GOT3 (cell line): ENCODE measurements around the gene MINK1.

Experiments used
- DNase-seq: peaks from one replicate; lab custom pipeline; 2025; ENCODE audit warnings: mixed read lengths; lab: John Stamatoyannopoulos, UW

MINK1 gene

DNA sequence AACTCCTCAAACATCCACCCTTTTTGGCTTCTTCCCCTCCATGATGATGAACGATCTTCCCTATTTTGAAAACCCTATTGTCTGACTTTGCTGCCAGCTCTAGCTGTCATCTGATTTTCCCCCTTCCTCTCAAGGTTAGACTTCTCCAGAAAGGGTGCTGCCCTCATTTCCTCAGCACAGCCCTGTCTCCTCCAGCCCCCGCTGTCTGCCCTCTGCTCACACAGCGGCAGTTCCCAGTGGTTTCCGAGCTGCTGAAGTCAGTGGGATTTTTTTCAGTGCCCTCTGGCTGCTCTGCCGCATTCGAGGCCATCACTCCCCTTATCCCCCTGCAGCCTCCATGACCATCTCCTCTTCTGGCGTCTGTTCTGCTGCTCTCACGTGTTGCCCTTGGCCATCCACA, 39.6 kb downstream of the MINK1 start:
- DNase-seq: no peak

DNA sequence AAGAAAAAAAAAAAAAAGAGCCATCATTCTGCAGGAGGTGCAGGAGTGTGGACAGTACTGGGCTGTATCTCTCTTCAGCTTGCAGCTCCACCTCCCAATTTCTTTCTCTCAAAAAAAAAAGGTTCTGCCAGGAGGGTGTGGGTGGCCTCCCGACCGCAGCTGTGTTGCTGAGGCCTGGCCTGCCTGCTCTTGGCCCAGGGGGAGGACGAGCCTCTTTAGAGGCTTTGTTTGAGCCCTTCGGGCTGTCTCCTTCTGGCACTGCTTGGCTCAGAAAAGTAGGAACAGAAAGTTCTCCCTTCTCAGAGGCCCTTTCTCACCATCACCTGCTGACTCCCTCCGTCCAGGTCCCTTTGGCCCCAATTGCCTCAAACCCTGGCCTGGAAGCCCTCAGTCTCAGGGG, 43.9 kb downstream of the MINK1 start:
- DNase-seq: no peak

- DNase-seq: no peak
Measured at GRCh38 chr17:4879601-4880000, 46.5 kb downstream of the MINK1 start.

GRCh38 chr17:4880857-4881256, 47.7 kb downstream of the MINK1 start:
- DNase-seq: no peak

GRCh38 chr17:4881761-4882555, 48.8 kb downstream of the MINK1 start:
- no peak for DNase-seq

- DNase-seq: no peak
Measured at GRCh38 chr17:4884489-4884888, 51.3 kb downstream of the MINK1 start.

- no peak for DNase-seq
Measured at GRCh38 chr17:4886830-4887229, 53.7 kb downstream of the MINK1 start.

- no peak for DNase-seq
Measured at GRCh38 chr17:4887581-4887980, 54.4 kb downstream of the MINK1 start.

- no peak for DNase-seq
Measured at GRCh38 chr17:4891411-4892410, 58.6 kb downstream of the MINK1 start.

- DNase-seq: no peak
Measured at GRCh38 chr17:4892499-4893221, 59.5 kb downstream of the MINK1 start.

GRCh38 chr17:4893272-4893671, 60.1 kb downstream of the MINK1 start:
- DNase-seq: no peak

- no peak for DNase-seq
Measured at GRCh38 chr17:4893721-4894560, 60.8 kb downstream of the MINK1 start.

DNA sequence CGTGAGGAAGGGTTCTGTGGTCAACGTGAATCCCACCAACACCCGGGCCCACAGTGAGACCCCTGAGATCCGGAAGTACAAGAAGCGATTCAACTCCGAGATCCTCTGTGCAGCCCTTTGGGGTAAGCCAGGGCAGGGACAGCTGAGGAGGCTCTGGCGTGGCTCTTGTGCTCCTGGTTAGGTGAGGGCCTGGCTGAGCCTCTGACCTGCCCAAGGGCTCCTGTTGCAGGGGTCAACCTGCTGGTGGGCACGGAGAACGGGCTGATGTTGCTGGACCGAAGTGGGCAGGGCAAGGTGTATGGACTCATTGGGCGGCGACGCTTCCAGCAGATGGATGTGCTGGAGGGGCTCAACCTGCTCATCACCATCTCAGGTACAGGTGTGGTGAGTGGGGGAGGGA, 62.0 kb downstream of the MINK1 start:
- DNase-seq: no peak

- no peak for DNase-seq
Measured at GRCh38 chr17:4895657-4896331, 62.7 kb downstream of the MINK1 start.

DNA sequence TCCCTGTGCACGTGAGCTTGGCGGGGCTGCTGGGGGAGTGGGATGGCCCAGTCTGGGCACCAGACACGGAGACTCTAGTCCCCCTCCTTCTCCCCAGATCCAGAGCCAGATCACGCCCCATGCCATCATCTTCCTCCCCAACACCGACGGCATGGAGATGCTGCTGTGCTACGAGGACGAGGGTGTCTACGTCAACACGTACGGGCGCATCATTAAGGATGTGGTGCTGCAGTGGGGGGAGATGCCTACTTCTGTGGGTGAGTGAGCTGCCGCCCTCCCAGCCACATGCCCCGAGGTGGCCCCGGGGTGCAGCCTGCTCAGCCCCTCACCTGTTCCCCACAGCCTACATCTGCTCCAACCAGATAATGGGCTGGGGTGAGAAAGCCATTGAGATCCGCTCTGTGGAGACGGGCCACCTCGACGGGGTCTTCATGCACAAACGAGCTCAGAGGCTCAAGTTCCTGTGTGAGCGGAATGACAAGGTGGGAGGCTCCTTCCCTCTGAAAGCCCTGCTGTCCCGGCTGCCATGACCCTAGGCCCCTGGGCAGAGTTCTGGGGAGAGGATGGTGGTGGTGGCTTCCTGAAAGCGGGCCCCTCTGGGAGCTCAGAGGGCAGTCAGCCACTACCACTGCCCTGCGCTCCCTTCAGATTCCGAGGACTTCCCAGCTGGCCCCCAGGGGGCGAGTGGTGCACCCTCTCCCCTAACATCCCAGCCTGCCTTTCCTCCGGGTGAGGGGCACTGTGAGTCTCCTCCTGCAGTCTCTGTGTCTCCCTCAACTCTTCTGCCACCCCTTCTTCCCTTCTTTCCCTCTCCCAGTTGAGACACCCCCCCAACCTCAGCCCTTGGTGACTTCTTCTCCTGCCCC, 63.4 kb downstream of the MINK1 start:
- DNase-seq: no peak

DNA sequence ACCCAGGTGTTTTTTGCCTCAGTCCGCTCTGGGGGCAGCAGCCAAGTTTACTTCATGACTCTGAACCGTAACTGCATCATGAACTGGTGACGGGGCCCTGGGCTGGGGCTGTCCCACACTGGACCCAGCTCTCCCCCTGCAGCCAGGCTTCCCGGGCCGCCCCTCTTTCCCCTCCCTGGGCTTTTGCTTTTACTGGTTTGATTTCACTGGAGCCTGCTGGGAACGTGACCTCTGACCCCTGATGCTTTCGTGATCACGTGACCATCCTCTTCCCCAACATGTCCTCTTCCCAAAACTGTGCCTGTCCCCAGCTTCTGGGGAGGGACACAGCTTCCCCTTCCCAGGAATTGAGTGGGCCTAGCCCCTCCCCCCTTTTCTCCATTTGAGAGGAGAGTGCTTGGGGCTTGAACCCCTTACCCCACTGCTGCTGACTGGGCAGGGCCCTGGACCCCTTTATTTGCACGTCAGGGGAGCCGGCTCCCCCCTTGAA, 64.1 kb downstream of the MINK1 start:
- no peak for DNase-seq

DNA sequence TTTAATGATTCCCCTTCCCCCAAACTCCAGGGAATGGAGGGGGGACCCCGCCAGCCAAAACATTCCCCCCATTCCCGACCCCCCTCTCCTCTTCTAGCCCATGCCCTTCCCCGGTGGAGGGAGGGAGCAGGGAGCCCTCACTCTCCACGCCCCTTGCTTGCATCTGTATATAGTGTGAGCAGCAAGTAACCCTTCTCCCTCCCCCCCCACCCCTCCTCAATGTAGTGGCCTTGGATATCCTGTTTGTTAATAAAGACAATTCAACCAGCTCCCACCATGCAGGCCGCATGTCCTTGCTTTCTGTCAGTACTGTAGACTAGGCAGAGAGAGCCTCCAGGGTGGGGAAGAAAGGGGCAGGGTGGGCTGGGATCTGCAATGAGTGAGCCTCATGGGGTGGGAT, 64.6 kb downstream of the MINK1 start:
- no peak for DNase-seq

DNA sequence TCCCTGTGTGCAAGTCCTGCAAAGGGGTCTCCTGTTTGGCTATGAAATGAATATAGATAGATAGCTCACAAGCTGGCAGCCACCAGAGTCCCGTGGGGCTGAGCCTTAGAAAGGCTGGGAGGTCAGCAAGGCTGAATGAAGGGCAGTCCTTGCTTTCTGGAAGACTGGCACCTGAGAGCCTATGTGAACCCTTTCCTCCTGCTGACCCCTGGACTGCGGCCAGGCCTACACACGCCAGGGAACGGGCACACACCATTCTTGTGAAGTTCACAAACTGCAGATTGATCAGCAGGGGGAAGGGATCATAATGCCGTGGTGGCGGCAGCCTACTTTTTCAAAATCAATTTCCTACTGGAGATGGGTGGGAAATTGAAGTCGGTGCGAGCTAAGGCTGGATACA, 65.2 kb downstream of the MINK1 start:
- no peak for DNase-seq

DNA sequence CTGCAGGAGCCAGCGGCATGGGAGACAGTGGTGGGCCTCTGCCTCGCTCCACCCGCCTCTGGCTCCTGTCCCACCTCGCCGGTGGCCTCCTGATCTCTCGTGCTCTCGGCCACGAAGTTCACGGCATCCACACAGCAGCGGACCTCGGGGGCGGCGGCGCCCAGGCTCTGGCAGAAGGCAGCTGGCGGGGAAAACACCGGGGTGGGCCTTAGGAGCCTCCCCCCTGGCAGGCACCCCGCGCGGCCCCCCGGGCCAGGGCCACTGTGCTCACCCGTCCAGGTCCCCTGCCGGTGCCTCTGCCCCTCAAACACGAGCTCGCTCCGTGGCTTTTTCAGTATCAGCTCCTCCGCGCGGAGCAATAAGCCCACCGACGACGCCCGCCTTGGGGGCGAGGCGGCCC, 65.8 kb downstream of the MINK1 start:
- DNase-seq: no peak
